Parathyroid adenoma (tissue), 2 donors: ENCODE results near the gene MAPK11.

Source experiments
- H2AFZ ChIP-seq: fragments of 300-600 bp; sonication (generic); one replicate; pipeline ENCODE4 v1.7.0; 2017; ENCODE audit warnings: antibody characterized with exemption, mild to moderate bottlenecking
- H3K27ac ChIP-seq: fragments of 300-600 bp; sonication (generic); one replicate; pipeline ENCODE4 v1.7.0; 2017
- H3K27me3 ChIP-seq: fragments of 300-600 bp; sonication (generic); one replicate; pipeline ENCODE4 v1.7.0; 2017; ENCODE audit warnings: low read length; ENCODE audit not compliant: control insufficient read depth, insufficient read depth
- H3K36me3 ChIP-seq: fragments of 300-600 bp; sonication (generic); one replicate; pipeline ENCODE4 v1.7.0; 2017; ENCODE audit warnings: low read length; ENCODE audit not compliant: control insufficient read depth, insufficient read depth
- H3K4me1 ChIP-seq: fragments of 300-600 bp; sonication (generic); one replicate; pipeline ENCODE4 v1.7.0; 2017; ENCODE audit warnings: control low read depth
- H3K4me2 ChIP-seq: fragments of 300-600 bp; sonication (generic); one replicate; pipeline ENCODE4 v1.7.0; 2017; ENCODE audit warnings: low read length
- H3K4me3 ChIP-seq: fragments of 300-600 bp; sonication (generic); one replicate; pipeline ENCODE4 v1.7.0; 2017; ENCODE audit warnings: low read depth, low read length
- H3K79me2 ChIP-seq: fragments of 300-600 bp; sonication (generic); one replicate; pipeline ENCODE4 v1.7.0; 2017; ENCODE audit warnings: control low read depth
- H3K9ac ChIP-seq: fragments of 300-600 bp; sonication (generic); one replicate; pipeline ENCODE4 v1.7.0; 2017; ENCODE audit warnings: mild to moderate bottlenecking
- H3K9me3 ChIP-seq: fragments of 300-600 bp; sonication (generic); one replicate; pipeline ENCODE4 v1.7.0; 2017; ENCODE audit warnings: low read length; ENCODE audit not compliant: control insufficient read depth
- TF ChIP-seq, protein P1 (sequence below): fragments of 300-600 bp; sonication (generic); IDR thresholded peaks from one replicate; pipeline ENCODE4 v1.7.0; 2017; ENCODE audit warnings: antibody characterized with exemption, mild to moderate bottlenecking
- donor health status: primary hyperparathyroidism.

MAPK11 gene

DNA sequence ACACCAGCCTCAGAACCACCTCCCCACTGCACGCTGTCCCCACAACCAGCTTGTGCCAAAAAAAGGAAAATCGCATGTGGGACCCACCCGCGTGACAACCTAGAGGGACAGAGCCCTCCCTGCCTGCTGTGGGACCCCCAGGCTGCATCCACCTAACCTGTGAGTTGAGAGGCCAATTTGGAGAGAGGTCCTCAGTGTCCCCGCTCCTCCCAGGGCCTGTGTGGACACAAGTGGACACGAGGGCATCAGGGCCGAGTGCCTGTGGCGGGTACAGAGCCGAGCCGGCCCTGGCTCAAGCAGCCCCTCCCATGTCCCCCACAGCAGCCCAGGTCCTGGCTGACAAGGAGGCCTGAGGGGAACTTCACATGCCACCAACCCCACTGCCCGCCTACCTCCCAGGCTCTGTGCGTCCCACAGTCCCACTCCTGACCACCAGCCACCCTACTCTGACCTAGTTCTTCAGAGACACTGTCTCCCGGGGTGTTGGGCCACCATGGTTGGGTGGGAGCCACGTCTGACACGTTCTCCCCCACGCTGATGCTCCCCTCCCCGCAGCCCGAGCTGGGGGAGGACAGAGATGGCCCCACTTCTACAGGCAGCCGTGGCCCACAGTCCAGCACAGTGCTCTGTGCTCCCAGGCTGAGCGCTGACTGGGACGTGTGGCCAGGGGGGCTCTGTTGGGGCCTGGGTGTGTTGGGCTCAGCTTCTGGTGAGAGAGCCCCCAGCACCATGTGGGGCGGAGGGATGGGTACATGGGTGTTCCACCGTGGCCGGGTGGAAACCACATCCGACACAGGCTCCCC is 50.2 kb downstream of the MAPK11 start:
- H3K36me3 ChIP-seq, result no peaks in the 10 kb centered on the region
- no peak overlapping the region for H3K9ac ChIP-seq
- no peaks in the 10 kb centered on the region for H3K27me3 ChIP-seq
- no peak overlapping the region for H3K4me3 ChIP-seq
- H3K4me2 ChIP-seq, result no peak overlapping the region
- H2AFZ ChIP-seq, result no peak overlapping the region
- no peak overlapping the region for H3K27ac ChIP-seq
- H3K4me1 ChIP-seq, result no peaks in the 10 kb centered on the region
- TF ChIP-seq, protein P1, sequence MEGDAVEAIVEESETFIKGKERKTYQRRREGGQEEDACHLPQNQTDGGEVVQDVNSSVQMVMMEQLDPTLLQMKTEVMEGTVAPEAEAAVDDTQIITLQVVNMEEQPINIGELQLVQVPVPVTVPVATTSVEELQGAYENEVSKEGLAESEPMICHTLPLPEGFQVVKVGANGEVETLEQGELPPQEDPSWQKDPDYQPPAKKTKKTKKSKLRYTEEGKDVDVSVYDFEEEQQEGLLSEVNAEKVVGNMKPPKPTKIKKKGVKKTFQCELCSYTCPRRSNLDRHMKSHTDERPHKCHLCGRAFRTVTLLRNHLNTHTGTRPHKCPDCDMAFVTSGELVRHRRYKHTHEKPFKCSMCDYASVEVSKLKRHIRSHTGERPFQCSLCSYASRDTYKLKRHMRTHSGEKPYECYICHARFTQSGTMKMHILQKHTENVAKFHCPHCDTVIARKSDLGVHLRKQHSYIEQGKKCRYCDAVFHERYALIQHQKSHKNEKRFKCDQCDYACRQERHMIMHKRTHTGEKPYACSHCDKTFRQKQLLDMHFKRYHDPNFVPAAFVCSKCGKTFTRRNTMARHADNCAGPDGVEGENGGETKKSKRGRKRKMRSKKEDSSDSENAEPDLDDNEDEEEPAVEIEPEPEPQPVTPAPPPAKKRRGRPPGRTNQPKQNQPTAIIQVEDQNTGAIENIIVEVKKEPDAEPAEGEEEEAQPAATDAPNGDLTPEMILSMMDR, result no peak
- no peaks in the 10 kb centered on the region for H3K79me2 ChIP-seq
- H3K9me3 ChIP-seq, result no peaks in the 10 kb centered on the region

DNA sequence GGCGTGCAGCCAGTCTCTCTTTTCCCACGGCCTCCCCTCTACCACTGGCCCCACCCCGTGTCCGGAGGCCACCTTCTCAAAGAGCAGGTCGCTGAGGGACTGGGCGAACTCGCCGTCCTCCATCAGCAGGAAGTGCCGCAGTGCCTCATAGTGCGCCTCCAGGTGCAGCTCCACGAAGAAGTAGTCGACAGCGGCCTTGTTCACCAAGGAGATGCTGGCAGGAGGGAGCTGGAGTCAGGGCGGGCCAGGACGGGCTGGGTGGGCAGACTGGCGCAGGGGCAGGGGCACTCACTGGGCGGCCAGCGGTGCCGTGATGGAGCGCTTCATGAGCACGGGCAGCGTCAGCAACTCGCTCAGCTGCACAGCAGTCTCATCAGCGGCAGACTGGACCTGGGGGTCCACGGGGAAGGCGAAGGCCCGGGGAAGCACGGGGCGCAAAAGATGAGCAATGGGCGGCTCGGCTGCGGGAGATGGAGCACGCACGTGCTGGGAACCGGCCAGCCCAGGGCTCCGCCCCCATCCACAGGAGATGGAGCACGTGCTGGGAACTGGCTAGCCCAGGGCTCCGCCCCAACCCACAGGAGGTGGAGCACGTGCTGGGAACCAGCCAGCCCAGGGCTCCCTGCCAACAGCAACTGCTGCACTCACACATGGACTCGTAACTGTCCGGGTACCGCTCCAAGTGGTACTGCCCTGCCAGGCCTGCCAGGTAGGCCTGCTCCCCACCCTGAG is 51.0 kb downstream of the MAPK11 start:
- H3K9me3 ChIP-seq, result no peaks in the 10 kb centered on the region
- H2AFZ ChIP-seq, result no peak overlapping the region
- no peaks in the 10 kb centered on the region for H3K27me3 ChIP-seq
- no peak overlapping the region for H3K4me3 ChIP-seq
- TF ChIP-seq, protein P1, result no peak
- no peaks in the 10 kb centered on the region for H3K36me3 ChIP-seq
- no peak overlapping the region for H3K4me2 ChIP-seq
- H3K79me2 ChIP-seq, result no peaks in the 10 kb centered on the region
- H3K4me1 ChIP-seq, result no peaks in the 10 kb centered on the region
- H3K9ac ChIP-seq, result no peak overlapping the region
- H3K27ac ChIP-seq, result no peak overlapping the region

DNA sequence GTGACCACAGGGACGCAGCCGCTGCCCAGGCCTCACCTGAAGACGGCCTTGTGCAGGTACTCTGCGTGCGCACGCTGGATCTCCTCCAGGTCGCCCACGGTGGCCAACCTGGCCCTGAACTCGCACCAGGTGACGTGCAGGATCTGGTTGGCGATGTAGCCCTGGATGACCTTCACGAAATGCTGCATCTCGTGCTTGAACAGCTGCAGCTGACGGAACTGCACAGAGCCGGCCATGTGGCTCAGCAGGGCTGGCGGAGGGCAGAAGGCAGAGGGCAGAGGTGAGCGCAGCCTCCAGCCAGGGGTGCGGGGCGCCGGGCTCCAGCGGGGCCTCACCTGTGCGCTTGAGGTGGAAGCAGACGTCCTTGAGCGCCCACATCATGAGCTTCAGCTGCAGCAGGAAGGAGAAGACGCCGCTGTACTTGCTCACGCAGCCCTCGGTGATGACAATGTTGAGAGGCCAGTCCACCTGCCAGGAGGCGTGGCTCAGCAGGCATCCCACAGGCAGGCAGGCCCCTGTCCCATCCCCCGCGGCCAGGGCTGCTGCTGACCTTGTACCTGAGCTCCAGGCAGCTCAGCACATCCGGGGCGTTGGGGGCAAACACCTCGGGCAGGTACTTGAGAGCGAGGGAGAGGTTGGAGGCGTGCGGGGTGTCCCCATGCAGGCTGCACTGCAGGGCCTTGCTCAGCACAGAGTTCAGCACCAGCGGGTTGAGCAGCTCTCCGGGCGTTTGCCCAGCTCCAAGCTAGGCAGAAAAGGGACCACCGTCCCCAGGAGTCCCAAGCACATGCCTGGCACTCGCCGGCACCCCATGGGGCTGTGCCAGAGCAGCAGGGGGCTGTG is 51.8 kb downstream of the MAPK11 start:
- Histone ChIP-seq H3K79me2 (no peaks in the 10 kb centered on the region), H3K36me3 (no peaks in the 10 kb centered on the region)

DNA sequence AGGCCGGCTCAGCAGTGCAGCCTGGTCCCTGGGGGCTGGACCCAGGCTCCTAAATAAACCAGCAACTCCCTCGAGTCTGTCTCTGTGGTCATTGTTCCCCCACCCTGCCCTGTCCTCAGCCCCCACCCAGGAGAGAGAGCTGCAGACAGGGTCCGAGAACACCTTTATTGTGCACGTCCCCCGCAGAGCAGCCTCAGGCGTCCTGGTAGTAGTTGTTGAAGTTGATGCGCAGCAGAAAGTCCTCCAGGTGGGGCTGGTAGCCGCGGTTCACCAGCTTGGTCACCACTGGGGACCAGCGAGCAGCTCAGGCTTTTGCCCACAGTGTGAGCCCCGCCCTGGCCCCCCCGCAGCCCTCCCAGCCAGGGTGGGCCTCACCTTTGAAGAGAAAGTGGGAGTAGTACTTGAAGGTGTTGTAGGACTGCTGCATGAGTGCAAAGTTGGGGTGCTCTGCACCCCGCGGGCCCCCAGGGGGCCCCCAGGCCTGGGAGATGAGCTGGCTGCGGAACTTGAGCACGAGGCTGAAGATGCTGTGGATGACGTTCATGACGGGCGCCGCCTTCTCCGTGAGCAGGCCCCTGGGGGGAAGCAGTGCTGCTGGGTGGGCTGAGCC is 52.5 kb downstream of the MAPK11 start:
- Histone ChIP-seq H3K4me1 (no peaks in the 10 kb centered on the region), H3K4me3 (no peak overlapping the region), H3K9me3 (no peaks in the 10 kb centered on the region), H3K9ac (no peak overlapping the region), H3K36me3 (no peaks in the 10 kb centered on the region), H2AFZ (no peak overlapping the region), H3K79me2 (no peaks in the 10 kb centered on the region), H3K27ac (no peak overlapping the region), H3K4me2 (no peak overlapping the region), H3K27me3 (no peaks in the 10 kb centered on the region)
- TF ChIP-seq, protein P1, result no peak

More for the DNA sequence above, 51.8 kb downstream of the MAPK11 start:
- Histone ChIP-seq H3K27me3 (no peaks in the 10 kb centered on the region), H3K4me1 (no peaks in the 10 kb centered on the region), H3K9ac (no peak overlapping the region), H3K4me3 (no peak overlapping the region), H2AFZ (no peak overlapping the region), H3K27ac (no peak overlapping the region), H3K9me3 (no peaks in the 10 kb centered on the region), H3K4me2 (no peak overlapping the region)
- TF ChIP-seq, protein P1, result no peak
